ENCODE data around the gene DEXI.

- TF ChIP-seq ZBTB40 (IDR thresholded peaks at IDR 0.05) (no peak), ZBTB40 (CRISPR knock-in tag; IDR thresholded peaks at IDR 0.05) (no peak), BCL6 (CRISPR knock-in tag; IDR thresholded peaks at IDR 0.05) (no peak), ZNF561 (CRISPR knock-in tag; conservative IDR thresholded peaks at IDR 0.05) (no peak), CUX1 (CRISPR knock-in tag; IDR thresholded peaks at IDR 0.05) (no peak), TAF1 (IDR thresholded peaks at IDR 0.05; ENCODE audit: control insufficient read depth, extremely low read depth, insufficient read depth, low read length, severe bottlenecking) (no peak), JUN (IDR thresholded peaks at IDR 0.05; ENCODE audit: borderline replicate concordance, low read depth, low read length) (no peak), JUN (CRISPR knock-in tag; IDR thresholded peaks at IDR 0.05; ENCODE audit: borderline replicate concordance) (no peak), E2F1 (CRISPR knock-in tag; IDR thresholded peaks at IDR 0.05) (no peak), SOX6 (IDR thresholded peaks at IDR 0.05) (no peak)
Observed at GRCh38 chr16:10916534-10916933, 25.7 kb downstream of the DEXI start.

All from K562 (cell line).